Measurements from ENCODE around the gene WNT7A.

Gene WNT7A

DNA sequence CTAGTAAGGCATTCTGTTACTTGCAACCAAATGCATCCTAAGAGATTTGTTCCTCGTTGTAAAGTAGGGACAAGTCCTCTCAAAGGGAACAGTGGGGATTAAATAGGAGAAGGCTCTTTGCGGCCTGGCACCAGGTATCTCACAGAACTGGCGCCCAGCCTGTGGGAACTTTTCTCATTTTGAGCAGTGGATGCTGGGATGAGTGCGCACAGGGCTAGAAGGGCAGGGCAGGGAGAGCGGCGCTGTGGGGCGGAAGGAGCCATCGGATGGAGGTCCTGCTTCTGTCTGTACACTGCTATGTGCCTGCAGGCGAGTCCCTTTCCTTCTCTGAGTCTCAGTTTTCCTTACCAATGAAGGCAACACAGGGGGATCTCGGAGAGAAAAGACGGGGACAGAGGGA is 50.6 kb downstream of the WNT7A start:
- DNase-seq (ENCODE audit: low read depth): no peak
- TF ChIP-seq, protein P1, sequence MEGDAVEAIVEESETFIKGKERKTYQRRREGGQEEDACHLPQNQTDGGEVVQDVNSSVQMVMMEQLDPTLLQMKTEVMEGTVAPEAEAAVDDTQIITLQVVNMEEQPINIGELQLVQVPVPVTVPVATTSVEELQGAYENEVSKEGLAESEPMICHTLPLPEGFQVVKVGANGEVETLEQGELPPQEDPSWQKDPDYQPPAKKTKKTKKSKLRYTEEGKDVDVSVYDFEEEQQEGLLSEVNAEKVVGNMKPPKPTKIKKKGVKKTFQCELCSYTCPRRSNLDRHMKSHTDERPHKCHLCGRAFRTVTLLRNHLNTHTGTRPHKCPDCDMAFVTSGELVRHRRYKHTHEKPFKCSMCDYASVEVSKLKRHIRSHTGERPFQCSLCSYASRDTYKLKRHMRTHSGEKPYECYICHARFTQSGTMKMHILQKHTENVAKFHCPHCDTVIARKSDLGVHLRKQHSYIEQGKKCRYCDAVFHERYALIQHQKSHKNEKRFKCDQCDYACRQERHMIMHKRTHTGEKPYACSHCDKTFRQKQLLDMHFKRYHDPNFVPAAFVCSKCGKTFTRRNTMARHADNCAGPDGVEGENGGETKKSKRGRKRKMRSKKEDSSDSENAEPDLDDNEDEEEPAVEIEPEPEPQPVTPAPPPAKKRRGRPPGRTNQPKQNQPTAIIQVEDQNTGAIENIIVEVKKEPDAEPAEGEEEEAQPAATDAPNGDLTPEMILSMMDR (conservative IDR thresholded peaks at IDR 0.05; ENCODE audit: low read depth, low read length): no peak
- H3K4me3 ChIP-seq (ENCODE audit: low read depth, low read length): no peak overlapping the region

DNA sequence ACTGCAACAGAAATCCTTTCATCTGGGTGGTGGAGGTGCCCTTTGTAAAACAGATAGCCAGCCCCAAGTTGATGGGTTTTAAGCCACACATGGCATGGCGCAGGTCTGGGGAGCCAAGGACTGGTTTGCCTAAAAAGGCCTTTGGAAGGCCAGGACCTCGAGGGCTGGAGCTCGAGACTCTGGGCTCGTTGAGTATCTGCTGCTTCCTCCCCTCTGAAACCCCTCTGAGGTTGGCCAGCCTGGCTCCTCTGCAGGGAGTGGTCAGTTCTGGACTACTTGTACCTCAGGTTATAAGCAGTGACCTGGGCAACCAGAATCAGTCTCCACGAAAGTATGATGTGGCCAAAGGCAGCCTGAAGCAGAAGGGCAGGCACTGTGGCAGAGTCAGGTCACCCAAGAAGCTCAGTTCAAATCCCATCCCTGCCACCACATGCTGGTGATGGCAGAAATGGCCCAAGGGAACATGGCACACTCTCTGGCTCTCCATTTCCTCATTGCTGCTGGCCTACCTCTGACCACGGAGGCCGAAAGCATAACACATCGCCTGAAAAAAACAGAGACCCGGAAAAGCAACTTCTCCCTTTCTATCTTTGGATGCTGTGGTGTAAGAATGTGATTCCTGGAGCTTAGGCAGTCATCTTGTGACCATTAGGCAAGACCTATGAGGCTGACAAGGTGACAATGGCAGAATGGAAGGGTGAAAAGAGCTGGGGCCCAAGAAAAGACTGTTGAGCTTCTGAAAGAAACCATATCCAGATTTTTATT is 51.2 kb downstream of the WNT7A start:
- H3K4me3 ChIP-seq (ENCODE audit: low read depth, low read length): no peak overlapping the region
- TF ChIP-seq, protein P1 (conservative IDR thresholded peaks at IDR 0.05; ENCODE audit: low read depth, low read length): no peak
- DNase-seq (ENCODE audit: low read depth): no peak

DNA sequence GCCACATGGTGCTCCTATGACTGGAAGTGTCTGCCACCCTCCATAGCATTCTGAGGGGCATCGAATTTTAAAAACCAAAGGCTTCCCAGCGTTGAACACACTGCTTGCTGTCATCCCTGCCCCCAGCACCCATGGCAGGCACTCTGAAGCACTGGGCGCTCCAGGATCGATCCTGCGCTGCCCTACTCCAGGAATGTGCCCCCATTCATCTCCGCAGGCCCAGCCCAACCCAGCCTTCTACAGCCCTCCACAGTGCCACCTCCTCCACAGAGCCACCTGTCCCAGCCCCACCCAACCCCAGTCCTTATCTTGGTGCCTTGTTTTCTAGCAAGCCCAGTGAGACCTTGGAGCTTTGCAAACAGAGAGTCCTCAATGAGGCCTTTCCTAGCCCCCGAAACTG is 52.2 kb downstream of the WNT7A start:
- no peak for DNase-seq (ENCODE audit: low read depth)
- TF ChIP-seq, protein P1 (conservative IDR thresholded peaks at IDR 0.05; ENCODE audit: low read depth, low read length): no peak
- H3K4me3 ChIP-seq (ENCODE audit: low read depth, low read length): no peak overlapping the region

DNA sequence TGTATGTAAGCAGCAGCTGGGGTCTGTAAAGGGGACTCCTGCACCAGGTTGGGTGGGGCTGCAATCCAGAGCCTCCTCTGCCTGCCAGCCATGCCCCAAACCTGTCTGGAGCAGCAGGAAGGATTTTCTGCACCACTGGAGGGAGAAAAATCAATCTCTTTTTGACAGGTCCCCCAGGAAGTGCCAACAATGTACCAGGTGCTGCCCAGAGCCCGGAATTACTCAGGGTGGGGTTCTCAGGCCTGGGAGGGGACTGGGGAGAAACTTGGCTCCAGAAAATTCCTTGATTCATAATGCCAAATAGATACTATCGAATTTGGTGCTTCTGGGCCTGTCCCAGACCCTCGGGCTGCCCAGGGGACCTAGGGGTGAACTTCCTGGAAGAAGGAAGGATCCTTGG is 52.6 kb downstream of the WNT7A start:
- TF ChIP-seq, protein P1 (conservative IDR thresholded peaks at IDR 0.05; ENCODE audit: low read depth, low read length): no peak
- DNase-seq (ENCODE audit: low read depth): no peak
- H3K4me3 ChIP-seq (ENCODE audit: low read depth, low read length): no peak overlapping the region

DNA sequence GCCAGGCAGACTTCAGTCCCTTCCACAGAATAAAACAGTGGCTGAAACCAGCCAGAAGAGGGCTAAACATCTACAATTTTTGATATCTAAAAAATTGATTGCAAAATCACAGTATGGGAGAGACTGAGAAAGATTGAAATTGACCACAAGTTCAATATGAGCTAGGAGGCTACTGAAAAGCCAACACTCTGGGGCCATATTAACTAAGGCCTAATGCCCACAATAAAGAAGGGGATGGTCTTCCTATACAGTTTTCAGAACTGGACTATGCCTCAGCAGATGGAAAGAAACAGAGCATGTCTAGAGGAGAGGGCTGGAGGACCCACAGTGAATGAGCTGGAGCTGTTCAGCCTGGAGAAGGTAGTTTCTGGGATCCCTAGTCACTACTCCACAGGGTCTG is 53.2 kb downstream of the WNT7A start:
- TF ChIP-seq, protein P1 (conservative IDR thresholded peaks at IDR 0.05; ENCODE audit: low read depth, low read length): no peak
- no peak overlapping the region for H3K4me3 ChIP-seq (ENCODE audit: low read depth, low read length)
- no peak for DNase-seq (ENCODE audit: low read depth)

DNA sequence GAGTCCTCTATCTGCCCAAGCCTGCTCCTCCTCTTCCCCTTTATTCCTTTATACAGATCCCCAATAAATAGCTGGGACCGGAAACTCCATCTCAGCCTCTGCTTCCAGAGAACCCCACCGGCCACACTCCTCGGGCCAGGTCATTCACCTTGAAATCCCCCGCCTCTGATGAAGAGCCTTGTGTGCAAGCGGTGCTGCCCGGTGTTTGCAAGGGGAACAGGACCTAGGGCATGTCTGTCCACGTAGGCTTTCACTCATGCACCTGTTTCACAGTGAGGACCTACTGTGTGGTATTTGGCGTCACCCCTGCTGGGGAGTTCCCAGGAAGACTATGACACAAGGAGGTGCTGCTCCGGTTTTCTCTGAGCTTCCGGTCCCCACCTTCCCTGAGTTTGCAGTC is 54.0 kb downstream of the WNT7A start:
- no peak overlapping the region for H3K4me3 ChIP-seq (ENCODE audit: low read depth, low read length)
- TF ChIP-seq, protein P1 (conservative IDR thresholded peaks at IDR 0.05; ENCODE audit: low read depth, low read length): no peak
- no peak for DNase-seq (ENCODE audit: low read depth)

DNA sequence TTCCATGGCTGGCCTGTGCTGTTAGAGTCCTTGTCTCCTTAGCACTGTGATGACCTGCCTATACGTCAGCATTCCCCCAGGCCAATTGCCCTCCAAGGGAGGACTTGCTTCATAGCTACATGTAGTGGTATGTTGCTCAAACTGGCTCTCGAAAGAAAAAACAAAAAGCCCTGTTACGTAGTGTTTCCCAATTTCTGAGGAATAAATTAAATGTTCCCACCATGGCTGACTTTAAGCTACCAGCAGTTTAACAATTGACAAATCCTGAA is 54.6 kb downstream of the WNT7A start:
- H3K4me3 ChIP-seq (ENCODE audit: low read depth, low read length): no peak overlapping the region
- TF ChIP-seq, protein P1 (conservative IDR thresholded peaks at IDR 0.05; ENCODE audit: low read depth, low read length): no peak
- DNase-seq (ENCODE audit: low read depth): no peak

Measured in choroid plexus epithelial cell (primary cell).